Type B pancreatic cell (in vitro differentiated cells): ENCODE measurements around the gene POC1A. TPM values are rescaled to one million over a fixed set of nuclear protein-coding genes. Genes with fewer than 3 reads are reported as not detected.

Source experiments
- DNase-seq: peaks from one replicate; pipeline ENCODE4 v3.0.0; 2021; ENCODE audit warnings: mixed read lengths; ENCODE audit not compliant: unreplicated experiment; ENCODE audit errors: extremely low spot score
- H3K27ac Mint-ChIP-seq: 2 replicates; pipeline ENCODE4 v1.8.0; 2021; ENCODE audit warnings: mild to moderate bottlenecking, mixed read lengths
- H3K27me3 Mint-ChIP-seq: 2 replicates; pipeline ENCODE4 v1.8.0; 2021; ENCODE audit warnings: mixed read lengths
- H3K36me3 Mint-ChIP-seq: 2 replicates; pipeline ENCODE4 v1.8.0; 2021; ENCODE audit warnings: mixed read lengths
- H3K4me1 Mint-ChIP-seq: one replicate; pipeline ENCODE4 v1.8.0; 2021; ENCODE audit warnings: mixed read lengths; ENCODE audit not compliant: unreplicated experiment
- H3K4me3 Mint-ChIP-seq: 2 replicates; pipeline ENCODE4 v1.8.0; 2021; ENCODE audit warnings: mild to moderate bottlenecking, mixed read lengths
- H3K9me3 Mint-ChIP-seq: 2 replicates; pipeline ENCODE4 v1.8.0; 2021; ENCODE audit warnings: mixed read lengths
- CTCF ChIP-seq: fragments of 200-600 bp; sonication (generic); conservative IDR thresholded peaks from 2 replicates; pipeline ENCODE4 v1.5.0; 2021; ENCODE audit warnings: antibody characterized with exemption, mild to moderate bottlenecking
- total RNA-seq: library from RNA; stranded (reverse); gene quantifications from 2 replicates; pipeline ENCODE4 v1.2.1, GENCODE V29; 2021; ENCODE audit warnings: low replicate concordance

Gene POC1A
- total RNA-seq, 1 donor from 2014 or later = 19.1 TPM

DNA sequence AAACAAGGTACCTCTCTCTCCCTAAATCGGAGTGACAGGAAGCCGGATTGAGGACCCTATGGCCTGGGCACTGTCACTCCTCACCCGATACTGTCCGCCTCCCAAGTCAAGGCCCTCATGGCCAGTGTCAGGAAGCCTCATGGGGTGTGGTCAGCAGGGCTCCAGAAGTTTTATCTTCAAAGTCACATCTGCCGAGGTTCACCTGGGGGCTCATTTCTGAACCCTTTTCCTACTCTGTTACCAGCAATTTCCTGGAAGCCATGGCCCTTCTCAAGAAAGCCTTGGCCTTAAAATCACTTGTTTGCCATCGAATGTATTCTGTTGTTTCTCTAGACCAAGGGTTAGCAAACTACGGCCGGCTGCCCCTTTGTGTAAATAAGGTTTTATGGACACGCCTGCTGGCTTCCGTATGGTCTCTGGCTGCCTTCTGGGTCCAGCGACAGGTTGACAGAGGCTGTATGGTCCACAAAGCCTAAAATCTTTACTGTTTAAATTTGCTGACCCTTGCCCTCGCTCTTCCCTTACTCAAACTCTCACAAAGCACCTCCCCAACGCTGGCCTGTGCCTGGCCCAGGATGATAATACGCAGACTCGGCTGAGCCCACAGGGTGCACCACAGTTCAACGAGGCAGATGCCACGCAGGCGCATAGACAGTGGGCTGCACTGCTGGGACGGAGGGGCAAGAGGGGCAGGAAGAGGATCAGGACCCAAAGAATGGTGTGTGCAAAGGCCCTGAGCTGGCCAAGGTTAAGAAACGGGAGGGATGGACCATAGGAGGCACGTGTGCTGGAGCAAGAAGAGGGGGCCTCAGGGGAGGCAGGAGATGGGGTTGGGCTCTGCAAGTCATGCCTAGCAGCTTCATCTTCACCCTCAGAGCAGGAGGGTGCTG lies 73.1 kb downstream of the POC1A start:
- Mint-ChIP-seq H3K4me3 (no peak overlapping the region), H3K27me3 (no peaks in the 10 kb centered on the region), H3K27ac (peak overlapping the region; percentile 23)

DNA sequence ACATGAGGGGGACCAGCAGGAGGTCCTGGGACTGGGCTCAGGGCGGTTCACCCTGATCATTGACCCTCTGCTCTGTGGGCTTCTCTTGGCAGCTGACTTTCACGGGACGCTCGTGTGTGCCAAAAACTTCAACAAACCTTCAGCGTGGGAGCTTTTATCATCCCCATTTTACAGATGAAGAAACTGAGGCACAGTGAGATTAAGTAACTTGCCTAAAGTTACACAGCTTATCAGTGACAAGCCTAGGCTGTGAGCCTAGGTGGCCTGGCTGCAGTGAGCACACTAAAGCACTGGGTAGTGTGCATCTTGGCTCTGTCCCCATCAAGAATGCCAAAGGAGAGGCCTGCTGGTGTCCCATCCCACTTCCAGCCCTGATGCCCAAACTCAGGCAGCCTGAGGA lies 74.3 kb downstream of the POC1A start:
- no peaks in the 10 kb centered on the region for H3K9me3 Mint-ChIP-seq
- peaks cover 27% of the 10 kb centered on the region for H3K4me1 Mint-ChIP-seq
- no peak overlapping the region for H3K27ac Mint-ChIP-seq
- no peak for DNase-seq
- H3K36me3 Mint-ChIP-seq = no peaks in the 10 kb centered on the region
- no peak for TF ChIP-seq CTCF
- no peak overlapping the region for H3K4me3 Mint-ChIP-seq
- H3K27me3 Mint-ChIP-seq = no peaks in the 10 kb centered on the region

More for the DNA sequence above, 73.1 kb downstream of the POC1A start:
- H3K9me3 Mint-ChIP-seq = no peaks in the 10 kb centered on the region
- no peaks in the 10 kb centered on the region for H3K36me3 Mint-ChIP-seq
- TF ChIP-seq CTCF = no peak
- peaks cover 26% of the 10 kb centered on the region for H3K4me1 Mint-ChIP-seq
- no peak for DNase-seq

- no peaks in the 10 kb centered on the region for H3K36me3 Mint-ChIP-seq
- peak overlapping the region; percentile 39 for H3K27ac Mint-ChIP-seq
- no peak overlapping the region for H3K4me3 Mint-ChIP-seq
- H3K4me1 Mint-ChIP-seq = peaks cover 27% of the 10 kb centered on the region
- no peak for DNase-seq
- no peak for TF ChIP-seq CTCF
- no peaks in the 10 kb centered on the region for H3K27me3 Mint-ChIP-seq
- no peaks in the 10 kb centered on the region for H3K9me3 Mint-ChIP-seq
Observed at GRCh38 chr3:52078781-52079560, 75.3 kb downstream of the POC1A start.

GRCh38 chr3:52077925-52078324 lies 76.3 kb downstream of the POC1A start:
- Mint-ChIP-seq H3K27me3 (no peaks in the 10 kb centered on the region), H3K4me1 (peaks cover 23% of the 10 kb centered on the region), H3K27ac (peak overlapping the region; percentile 82), H3K9me3 (no peaks in the 10 kb centered on the region), H3K36me3 (no peaks in the 10 kb centered on the region), H3K4me3 (peak overlapping the region; percentile 17)
- no peak for TF ChIP-seq CTCF
- DNase-seq = no peak

GRCh38 chr3:52076896-52077780 lies 77.1 kb downstream of the POC1A start:
- H3K27ac Mint-ChIP-seq = peak overlapping the region; percentile 82
- no peaks in the 10 kb centered on the region for H3K9me3 Mint-ChIP-seq
- TF ChIP-seq CTCF = no peak
- H3K27me3 Mint-ChIP-seq = no peaks in the 10 kb centered on the region
- peaks cover 27% of the 10 kb centered on the region for H3K4me1 Mint-ChIP-seq
- H3K36me3 Mint-ChIP-seq = no peaks in the 10 kb centered on the region
- peak overlapping the region; percentile 17 for H3K4me3 Mint-ChIP-seq
- DNase-seq = no peak
